Measurements from ENCODE around the gene LCN9.
"Not testable (repeated sequence)": the region's sequence is repeated elsewhere in the genome, so short reads cannot be mapped to it uniquely, and the experiment has no call there.

LCN9 gene

DNA sequence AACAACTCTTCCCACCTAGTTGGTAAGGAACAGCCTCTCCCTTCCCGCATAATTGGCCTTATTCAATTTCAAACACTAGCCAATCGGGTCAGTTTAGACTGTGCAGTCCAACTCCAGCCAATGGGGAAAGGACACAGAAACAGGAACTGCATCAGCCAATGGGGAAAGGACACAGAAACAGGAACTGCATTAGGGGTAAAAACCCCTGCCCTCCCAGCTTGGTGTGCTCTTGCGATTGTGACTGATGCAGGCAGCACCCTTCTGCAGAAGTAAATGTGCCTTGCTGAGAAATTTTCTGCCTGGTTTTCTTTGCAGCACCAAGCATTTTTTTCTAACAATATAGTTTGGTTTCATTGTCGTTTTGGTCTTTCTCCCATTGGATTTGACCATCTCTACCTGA lies 15.2 kb upstream of the LCN9 start:
- no peak for DNase-seq (ENCODE audit: low read depth)

DNA sequence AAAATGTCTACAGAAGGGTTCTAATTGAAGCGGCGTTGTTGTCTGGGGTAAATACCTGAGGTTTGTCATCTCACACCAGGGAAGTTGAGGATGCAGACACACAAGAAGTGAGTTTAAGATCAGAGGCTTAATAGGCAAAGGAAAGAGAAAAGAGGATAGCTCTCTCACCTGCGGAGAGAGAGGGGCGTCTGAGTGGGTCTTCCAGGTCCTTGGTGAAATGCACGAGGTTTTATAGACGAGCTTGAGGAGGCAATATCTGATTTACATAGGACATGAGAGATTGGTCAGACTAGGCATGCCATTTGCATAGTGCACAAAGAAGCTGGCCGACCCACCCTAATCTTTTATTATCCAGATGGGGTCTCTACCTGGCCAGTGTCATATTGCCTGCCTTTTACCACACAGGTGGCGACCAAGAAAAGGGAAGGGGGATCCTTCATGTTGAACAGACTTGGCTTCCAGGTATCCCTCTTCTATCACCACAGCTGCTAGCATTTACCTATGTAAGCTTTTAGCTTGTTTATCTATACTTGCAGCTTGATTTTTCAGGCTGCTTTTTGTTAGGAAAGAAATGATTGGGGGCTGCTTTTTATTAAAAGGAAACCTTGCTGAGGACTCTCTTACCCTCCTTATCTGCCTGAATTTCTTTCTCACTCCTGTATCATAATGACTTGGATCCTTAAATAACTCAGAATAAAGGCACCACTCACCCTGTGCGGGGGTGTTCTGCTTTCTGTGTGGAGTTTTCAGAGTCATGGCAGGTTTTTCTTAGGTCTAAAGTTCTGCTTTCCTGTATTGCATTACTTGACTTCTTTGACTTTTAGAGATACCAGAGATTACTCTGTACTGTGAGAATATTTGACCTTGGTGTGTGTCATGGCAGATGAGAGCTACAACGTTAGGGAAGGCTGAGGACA lies 14.4 kb upstream of the LCN9 start:
- DNase-seq (ENCODE audit: low read depth): no peak

GRCh38 chr9:135649508-135649907 lies 13.6 kb upstream of the LCN9 start:
- no peak for DNase-seq (ENCODE audit: low read depth)

- no peak for DNase-seq (ENCODE audit: low read depth)
Measured at GRCh38 chr9:135650408-135650807, 12.7 kb upstream of the LCN9 start.

DNA sequence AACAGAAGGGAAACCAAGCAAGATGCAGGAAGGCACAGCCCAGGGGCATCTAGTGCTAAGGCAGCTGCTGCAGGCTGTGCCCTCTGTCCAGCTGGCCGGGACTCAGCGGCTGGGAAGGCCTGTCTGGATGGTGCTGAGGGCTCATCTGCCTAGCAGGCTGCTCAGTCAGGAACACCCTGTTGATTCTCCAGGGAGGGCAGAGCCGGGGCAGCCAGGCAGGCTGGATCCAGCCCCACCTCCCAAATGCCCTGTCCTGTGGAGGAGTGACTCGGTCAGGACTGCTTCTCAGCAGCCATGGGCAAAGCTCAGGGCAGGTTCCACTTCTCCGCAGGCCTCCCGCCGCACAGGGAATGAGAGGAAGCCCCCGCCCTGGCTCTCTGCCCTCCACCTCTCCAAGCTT lies 7.8 kb upstream of the LCN9 start:
- DNase-seq (ENCODE audit: low read depth): no peak

GRCh38 chr9:135657416-135657815 lies 5.7 kb upstream of the LCN9 start:
- DNase-seq (ENCODE audit: low read depth): no peak

- no peak for DNase-seq (ENCODE audit: low read depth)
Measured at GRCh38 chr9:135659252-135659651, 3.9 kb upstream of the LCN9 start.

- no peak for DNase-seq (ENCODE audit: low read depth)
Measured at GRCh38 chr9:135660407-135660806, 2.7 kb upstream of the LCN9 start.

GRCh38 chr9:135661816-135662560 lies 1.1 kb upstream of the LCN9 start:
- DNase-seq (ENCODE audit: low read depth): no peak

GRCh38 chr9:135663451-135663770 lies 302 bp downstream of the LCN9 start:
- no peak for DNase-seq (ENCODE audit: low read depth)

DNA sequence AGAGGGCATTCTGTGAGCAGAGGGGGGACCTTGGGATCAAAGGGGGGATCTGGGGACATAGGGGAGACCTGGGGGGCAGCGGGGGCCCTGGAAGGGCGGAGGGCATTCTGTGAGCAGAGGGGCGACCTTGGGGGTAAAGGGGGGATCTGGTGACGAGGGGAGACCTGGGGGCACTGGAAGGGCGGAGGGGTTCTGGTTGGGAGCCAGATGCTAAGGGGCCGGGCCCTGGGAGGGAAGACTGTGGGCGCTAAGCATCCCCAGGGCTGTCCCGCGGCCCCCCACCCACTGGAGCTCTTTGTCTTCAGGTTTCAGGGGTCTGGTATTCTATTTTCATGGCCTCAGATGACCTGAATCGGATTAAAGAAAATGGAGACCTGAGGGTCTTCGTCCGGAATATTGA lies 748 bp downstream of the LCN9 start:
- DNase-seq (ENCODE audit: low read depth): no peak

GRCh38 chr9:135664266-135664665 lies 1.2 kb downstream of the LCN9 start:
- DNase-seq (ENCODE audit: low read depth): no peak

DNA sequence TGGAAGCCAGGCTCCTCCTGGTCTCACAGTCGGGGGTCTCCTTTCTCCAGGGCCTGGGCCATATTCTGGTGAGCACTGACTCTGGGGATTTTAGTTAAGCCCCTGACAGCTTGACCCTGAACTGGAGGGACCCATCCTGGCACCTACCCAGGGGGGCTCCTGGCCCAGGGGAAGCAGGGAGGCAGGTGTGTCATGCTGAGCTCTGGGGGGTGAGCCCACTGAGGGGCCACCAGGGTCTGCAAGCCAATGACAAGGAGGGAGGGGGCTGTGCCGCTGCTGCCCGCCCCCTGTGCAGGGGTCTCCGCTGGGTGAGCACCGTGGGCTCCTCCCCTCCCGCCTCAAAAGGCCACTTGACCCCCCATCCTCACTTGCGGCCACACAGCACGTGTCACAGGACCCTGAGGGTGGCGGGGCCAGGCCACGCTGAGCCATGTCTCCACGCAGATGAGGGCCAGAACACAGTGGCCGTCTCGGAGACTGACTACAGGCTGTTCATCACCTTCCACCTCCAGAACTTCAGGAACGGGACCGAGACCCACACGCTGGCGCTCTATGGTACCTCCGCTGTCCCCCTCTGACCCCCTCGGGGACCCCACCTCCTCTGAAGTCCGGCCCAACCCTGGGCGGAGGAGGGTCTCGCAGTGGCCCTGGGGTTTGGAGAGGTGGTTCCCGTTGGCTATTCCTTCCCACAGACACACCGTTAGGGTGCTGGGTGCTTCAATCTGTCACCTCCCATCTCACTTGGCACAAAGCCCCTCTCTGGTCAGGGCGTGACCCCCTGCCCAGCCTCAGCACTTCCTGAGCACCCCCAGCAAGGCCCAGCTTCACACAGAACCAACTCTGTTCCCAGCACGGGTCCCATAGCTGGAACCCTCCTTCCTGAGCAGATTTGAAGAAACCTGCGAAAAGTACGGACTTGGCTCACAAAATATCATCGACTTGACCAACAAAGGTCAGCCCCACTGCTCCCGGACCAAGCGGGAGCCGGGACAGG lies 2.0 kb downstream of the LCN9 start:
- no peak for DNase-seq (ENCODE audit: low read depth)

DNA sequence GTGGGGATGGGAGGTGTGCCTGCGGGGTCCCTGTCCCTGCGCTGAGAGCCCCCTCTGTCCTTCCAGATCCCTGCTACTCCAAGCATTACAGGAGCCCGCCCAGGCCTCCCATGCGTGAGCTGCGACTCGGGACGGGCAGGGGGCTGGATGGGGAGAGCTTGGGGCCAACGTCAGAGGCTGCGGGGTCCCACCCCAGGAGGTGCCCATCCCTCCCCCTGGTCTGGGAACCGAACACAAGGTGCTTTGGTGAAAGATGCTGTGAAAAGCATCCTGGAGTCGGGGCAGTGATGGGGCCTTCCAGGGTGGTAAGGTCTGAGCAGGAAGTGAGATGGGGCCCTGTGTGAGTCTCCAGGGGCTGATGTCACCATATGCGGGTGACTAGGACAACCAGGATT lies 2.7 kb downstream of the LCN9 start:
- DNase-seq (ENCODE audit: low read depth): no peak

DNA sequence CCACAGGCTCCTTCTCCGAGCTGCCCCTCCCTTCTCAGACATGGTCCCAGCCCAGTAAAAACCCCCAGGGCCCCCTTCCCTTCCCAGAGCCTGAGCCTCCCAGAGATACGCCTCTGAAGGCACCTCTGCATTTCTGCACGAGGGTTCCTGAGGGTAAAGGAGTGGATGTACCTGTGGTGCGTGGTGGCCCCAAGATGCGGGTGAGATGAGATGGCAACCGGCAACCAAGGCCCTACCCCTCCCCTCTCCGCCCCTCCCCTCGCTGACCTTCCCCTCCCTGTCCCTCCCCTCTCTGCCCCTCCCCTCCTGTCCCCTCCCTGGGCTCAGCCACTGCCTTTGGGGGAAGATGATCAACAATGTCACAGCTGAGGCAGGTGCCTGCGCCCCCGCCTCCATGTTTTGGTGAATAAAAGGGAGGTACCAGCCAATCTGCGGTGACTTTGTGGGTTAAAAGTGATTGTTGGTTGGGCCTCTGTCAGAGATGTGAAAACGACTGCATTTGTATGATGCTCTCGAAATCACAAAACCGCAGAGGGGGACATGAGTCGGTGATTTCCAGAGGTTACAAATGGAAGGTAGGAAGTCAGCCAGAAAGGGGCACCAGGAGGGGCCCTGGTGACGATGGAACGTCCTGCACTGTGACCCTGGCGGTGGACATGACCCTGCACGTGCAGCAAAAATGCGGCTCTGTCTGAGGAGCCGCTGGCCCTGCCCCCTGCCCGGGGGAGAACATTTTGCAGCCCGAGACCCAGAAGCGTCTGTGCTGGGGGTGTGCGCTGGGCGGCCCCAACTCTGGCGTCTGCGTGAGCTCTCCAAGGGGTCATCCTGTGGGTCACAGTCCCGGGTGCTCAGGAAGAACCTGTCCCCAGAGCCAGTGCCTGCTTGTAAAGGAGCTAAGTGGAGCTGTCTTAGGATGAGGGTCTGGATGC lies 3.7 kb downstream of the LCN9 start:
- DNase-seq (ENCODE audit: low read depth): no peak

DNA sequence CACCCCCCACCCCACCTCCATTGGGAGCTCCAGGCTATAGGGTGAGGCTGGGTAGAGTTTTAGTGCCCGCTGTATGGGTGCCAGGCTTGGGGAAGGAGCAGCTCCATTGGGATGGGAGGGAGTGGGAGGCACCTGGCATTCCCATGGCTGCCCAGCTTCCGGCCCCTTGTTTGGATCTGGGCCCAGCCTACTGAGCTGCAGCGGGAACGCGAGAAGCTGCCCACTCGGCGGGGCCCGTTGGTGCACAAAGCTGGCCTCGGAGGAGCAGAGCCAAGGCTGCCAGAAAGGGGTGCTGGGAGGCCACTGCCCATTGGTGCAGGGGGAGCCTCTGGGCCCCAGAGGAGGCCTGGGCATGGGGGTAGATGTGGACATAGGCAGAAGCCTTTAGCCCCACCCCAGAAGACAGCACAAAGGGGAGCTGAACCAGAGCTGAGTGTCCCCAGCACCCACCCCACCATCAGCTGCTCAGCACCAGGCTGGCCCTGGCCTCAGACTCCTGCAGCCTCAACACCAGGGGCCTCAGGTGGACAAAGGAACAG lies 4.4 kb downstream of the LCN9 start:
- no peak for DNase-seq (ENCODE audit: low read depth)

GRCh38 chr9:135669018-135669417 lies 5.9 kb downstream of the LCN9 start:
- not testable (repeated sequence) for DNase-seq (ENCODE audit: low read depth)

DNA sequence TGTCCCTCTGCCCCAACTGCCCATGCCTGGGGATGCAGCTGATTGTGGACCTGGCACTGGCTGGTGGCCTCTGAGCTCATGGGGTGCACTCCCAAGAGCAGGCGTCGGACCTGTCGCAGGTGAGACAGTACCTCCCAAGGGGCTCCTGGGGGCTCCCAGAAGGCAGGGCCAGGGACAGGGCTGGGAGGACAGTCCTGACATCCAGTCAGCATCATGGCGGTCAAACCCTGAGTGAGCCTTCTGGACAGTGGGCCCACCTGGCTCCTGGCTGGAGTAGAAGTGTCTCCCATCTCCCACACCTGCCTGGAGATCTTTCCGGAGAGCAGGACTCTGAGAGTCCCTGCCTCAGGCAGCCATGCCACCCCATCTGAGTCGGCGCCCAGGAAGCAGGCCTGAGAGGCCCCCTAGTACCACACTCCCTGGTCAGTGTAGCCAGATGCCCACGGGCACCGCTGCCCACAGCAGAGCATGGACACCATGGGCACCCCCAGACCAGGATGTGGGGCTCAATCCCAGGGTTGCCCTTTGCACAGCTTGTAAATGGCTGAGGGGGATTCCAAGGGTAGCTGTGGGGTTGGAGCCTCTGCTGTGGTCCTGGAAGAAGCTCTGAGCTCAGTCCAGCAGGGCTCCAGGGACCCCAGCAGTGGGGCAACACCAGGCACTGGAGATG lies 6.6 kb downstream of the LCN9 start:
- DNase-seq (ENCODE audit: low read depth): no peak

GRCh38 chr9:135670721-135671590 lies 7.8 kb downstream of the LCN9 start:
- DNase-seq (ENCODE audit: low read depth): no peak
